GM23248 (cell line): ENCODE measurements around the gene PANX2.

Experiments
- EZH2 ChIP-seq: fragments of 200-600 bp; sonication (generic); IDR thresholded peaks from 2 replicates; pipeline ENCODE4 v1.6.1; 2018; ENCODE audit warnings: antibody characterized with exemption, mild to moderate bottlenecking; ENCODE audit not compliant: insufficient read depth, poor library complexity, severe bottlenecking
- EZH2phosphoT487 ChIP-seq: fragments of 200-600 bp; sonication (generic); IDR thresholded peaks from 2 replicates; pipeline ENCODE4 v1.6.1; 2018; ENCODE audit warnings: antibody characterized with exemption, moderate library complexity, mild to moderate bottlenecking, low read depth; ENCODE audit not compliant: insufficient read depth

GRCh38 chr22:50218153-50218995 is 47.8 kb downstream of the PANX2 start:
- no peak for TF ChIP-seq EZH2
- no peak for TF ChIP-seq EZH2phosphoT487
